ENCODE data around the gene RASGRF2.
A peak's percentile ranks its signal among the peaks of the same experiment; 100 is the strongest.

Gene RASGRF2

GRCh38 chr5:81169924-81170323, 209.8 kb downstream of the RASGRF2 start:
- DNase-seq (ENCODE audit: low read depth), result no peak

GRCh38 chr5:81171769-81172168, 211.6 kb downstream of the RASGRF2 start:
- no peak for DNase-seq (ENCODE audit: low read depth)

GRCh38 chr5:81172710-81173109, 212.5 kb downstream of the RASGRF2 start:
- DNase-seq (ENCODE audit: low read depth), result no peak

- no peak for DNase-seq (ENCODE audit: low read depth)
Observed at GRCh38 chr5:81177061-81177460, 216.9 kb downstream of the RASGRF2 start.

GRCh38 chr5:81179959-81180358, 219.8 kb downstream of the RASGRF2 start:
- no peak for DNase-seq (ENCODE audit: low read depth)

GRCh38 chr5:81180780-81181460, 220.8 kb downstream of the RASGRF2 start:
- DNase-seq (ENCODE audit: low read depth), result no peak

GRCh38 chr5:81181576-81182316, 221.6 kb downstream of the RASGRF2 start:
- no peak for DNase-seq (ENCODE audit: low read depth)

GRCh38 chr5:81182396-81183390, 222.5 kb downstream of the RASGRF2 start:
- DNase-seq (ENCODE audit: low read depth), result no peak

- no peak for DNase-seq (ENCODE audit: low read depth)
Observed at GRCh38 chr5:81183811-81184748, 223.9 kb downstream of the RASGRF2 start.

GRCh38 chr5:81184749-81185110, 224.6 kb downstream of the RASGRF2 start:
- no peak for DNase-seq (ENCODE audit: low read depth)

GRCh38 chr5:81187885-81188284, 227.7 kb downstream of the RASGRF2 start:
- DNase-seq (ENCODE audit: low read depth), result no peak

GRCh38 chr5:81188962-81189361, 228.8 kb downstream of the RASGRF2 start:
- DNase-seq (ENCODE audit: low read depth), result no peak

GRCh38 chr5:81189875-81190498, 229.8 kb downstream of the RASGRF2 start:
- no peak for DNase-seq (ENCODE audit: low read depth)

- no peak for DNase-seq (ENCODE audit: low read depth)
Observed at GRCh38 chr5:81191726-81192372, 231.7 kb downstream of the RASGRF2 start.

- DNase-seq (ENCODE audit: low read depth), result no peak
Observed at GRCh38 chr5:81192373-81192750, 232.2 kb downstream of the RASGRF2 start.

- DNase-seq (ENCODE audit: low read depth), result peak; percentile 22
Observed at GRCh38 chr5:81194633-81195334, 234.6 kb downstream of the RASGRF2 start.

- DNase-seq (ENCODE audit: low read depth), result no peak
Observed at GRCh38 chr5:81195335-81195929, 235.3 kb downstream of the RASGRF2 start.

- no peak for DNase-seq (ENCODE audit: low read depth)
Observed at GRCh38 chr5:81202655-81203054, 242.5 kb downstream of the RASGRF2 start.

- no peak for DNase-seq (ENCODE audit: low read depth)
Observed at GRCh38 chr5:81203729-81204128, 243.6 kb downstream of the RASGRF2 start.
